CD4-positive, alpha-beta T cell treated with Interleukin-17A for 1 hour (primary cell): ENCODE measurements around the gene LMTK2.
"Not testable (repeated sequence)": the region's sequence is repeated elsewhere in the genome, so short reads cannot be mapped to it uniquely, and the experiment has no call there.

ENCODE experiments used
- DNase-seq: peaks from one replicate; pipeline ENCODE4 v3.0.0-alpha.2; 2020

Gene LMTK2

DNA sequence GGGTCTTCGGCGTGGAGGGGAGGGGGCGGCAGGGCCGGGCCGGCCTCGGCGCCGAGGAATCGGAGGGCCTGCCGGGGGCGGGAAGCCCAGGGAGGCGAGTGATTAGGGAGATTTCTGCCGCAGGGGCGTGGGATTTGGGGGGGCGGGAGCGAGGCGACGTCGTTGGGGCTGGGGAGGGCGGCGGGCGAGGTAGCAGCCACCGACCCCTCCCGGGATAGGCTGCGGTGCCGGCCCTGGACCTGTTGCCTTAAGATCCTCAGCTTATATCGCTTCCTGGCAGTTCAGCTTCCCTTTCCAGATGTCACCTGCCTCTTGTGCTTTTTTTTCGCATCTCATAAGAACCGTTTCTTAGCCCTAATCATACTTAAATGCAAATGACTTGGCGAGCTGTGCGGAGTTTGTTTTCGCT, 655 bp downstream of the LMTK2 start:
- no peak for DNase-seq

DNA sequence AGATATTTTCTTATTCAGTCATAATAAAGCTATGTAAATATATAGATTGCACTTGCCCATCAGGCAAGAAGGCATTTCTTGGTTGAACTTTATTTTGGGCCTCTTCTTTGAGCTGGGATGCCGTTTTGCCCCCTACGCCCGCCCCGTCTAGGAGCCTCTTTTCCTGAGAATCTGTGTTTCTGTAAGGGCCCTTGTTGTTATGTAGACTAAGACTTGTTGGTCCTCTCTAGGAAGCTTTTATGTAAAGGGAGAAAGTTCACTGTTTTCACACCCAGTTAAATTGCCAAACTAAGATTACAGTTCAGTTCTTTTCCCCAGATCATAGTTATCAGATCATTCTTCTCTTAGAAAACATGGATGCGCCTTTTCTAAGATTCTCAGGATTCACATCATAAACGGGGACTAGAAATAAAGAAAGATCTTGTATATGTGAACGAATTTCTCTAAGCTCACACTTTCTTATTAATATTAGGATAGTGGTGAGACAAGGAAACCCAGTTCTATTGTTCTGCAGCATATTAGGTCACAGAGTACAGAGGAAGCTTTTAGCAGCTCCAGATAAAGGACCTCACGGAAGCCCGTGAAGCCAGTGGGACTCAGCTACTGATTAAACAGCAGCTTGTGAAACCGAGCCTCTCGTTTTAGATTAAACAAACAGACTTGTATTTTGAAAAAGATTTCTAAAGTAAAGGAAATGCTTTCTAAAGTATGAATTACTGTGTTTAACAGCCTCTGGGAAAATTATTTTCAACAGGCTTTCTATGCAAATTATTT, 3.8 kb downstream of the LMTK2 start:
- DNase-seq: no peak

DNA sequence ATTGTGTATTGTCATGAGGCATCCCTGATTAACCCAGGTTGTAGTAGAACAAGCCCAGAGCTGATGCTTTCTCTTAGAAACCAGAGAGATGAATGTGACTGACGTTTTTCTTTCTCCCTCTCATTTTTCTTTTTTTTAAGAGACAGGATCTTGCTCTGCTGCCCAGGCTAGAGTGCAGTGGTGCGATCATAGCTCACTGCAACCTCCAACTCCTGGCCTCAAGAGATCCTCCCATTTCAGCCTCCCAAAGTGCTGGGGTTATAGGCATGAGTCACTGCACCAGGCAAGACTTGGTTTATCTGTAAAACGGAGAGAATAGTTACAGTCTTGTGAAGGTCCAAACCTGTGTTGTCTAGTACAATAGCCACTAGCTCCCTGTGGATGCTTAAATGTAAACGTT, 5.4 kb downstream of the LMTK2 start:
- no peak for DNase-seq

DNA sequence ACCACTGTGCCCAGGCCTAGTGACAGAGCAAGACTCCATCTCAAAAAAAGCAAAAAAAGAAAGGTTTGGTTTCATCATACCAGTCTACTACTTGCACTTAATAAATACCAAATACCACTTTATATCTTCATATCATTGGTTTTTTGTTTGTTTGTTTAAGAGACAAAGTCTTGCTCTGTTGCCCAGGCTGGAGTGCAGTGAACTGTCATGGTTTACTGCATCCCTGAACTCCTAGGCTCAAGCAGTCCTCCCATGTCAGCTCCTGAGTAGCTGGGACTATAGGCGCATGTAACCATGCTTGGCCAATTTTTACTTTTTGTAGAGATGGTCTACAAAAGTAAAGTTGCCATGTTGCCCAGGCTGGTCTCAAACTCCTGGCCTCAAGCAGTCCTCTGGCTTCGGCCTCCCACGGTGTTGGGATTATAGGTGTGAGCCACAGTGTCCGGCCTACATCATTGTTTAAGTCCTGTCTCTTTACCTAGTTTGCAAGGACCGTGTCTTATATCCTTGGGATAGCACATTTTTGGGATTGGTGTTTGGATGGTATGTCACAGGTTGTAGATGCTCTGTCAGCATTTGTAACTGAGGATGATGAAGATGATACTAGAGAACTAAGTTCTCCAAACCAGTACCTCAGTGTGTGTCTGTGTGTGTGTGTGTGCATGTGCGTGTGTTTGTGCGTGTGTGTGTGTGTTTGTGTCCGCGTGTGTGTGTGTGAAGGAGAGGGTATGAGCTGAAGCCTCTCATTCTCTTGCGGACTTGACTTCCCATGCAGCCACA, 9.3 kb downstream of the LMTK2 start:
- DNase-seq: no peak

DNA sequence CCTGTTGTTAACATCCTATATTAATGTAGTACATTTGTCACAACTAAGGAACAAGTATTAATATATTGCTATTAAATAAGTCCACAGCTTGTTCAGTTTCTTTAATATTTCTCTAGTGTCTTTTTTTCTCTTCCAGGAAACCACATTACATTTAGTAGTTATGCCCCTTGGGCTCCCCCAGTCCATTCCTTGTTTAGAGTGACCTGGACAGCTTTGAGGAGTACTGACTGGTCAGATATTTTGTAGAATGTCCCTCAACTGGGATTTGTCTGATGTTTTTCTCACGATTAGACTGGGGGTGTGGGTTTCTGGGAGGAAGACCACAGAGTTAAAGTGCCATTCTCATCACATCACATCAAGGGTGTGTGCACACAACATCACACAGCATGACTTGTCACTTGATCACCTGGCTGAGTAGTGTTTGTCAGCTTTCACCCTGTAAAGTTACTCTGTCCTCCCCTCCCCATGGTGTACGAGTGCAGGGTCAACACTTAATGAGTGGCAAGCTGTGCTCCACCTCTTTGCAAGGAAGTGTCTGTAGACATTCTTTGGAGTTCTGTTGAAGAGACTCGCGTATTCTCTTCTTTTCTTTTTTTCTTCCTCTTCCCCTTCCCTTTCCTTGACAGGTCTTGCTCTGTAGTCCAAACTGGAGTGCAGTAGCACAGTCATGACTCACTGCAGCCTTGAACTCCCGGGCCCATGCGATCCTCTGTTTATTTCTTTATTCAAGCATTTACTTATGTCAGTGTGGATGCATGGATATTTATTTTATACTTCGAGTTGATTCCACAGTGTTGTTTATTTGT, 10.2 kb downstream of the LMTK2 start:
- no peak for DNase-seq

DNA sequence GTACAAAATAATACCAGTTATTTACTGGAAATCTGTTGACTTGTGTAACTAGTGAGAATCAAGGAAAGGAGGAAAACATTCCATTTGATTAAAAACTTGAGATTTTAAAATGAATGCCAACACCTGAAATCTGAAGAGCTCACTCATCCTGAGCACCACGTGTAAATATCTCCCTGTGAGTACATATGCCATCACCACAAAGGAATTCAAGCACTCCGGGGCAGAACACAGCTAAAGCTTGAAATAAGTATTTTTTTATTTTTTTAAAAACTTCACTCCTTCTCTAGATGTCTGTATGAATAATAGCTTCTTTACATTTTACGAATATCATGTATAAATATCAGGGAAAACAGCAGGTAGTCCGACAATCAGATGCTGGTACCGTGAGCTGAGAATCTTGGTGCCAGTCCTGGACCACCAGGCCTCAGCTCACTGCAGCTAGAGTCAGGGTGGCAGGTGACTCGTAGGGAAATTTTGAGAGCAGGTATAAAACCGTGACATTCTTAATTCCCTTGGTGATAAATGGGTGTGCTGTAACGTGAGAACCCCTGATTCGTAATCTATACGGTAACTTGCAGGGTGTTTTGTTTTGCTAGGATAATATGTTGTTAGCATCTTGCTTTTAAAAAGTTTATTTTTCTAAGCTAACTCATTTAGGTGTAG, 12.7 kb downstream of the LMTK2 start:
- no peak for DNase-seq

DNA sequence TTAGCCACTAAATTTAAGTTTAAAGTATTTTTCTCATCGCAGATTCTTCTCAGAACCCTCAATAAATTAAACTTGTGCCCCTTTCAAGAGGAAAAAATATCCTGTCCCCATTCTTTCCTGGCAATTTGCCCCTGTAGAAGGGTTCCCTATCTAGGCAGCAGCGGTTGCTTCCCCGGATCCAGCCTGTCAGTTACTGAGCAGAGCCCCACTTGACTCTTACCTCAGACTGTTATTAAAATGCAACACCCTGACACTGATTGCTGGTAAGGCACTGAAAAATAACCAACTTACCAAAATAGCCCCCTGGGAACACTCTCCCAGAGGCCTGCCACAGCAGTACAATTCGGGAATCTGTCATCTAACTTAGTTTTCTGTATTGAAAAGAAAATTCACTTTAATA, 13.9 kb downstream of the LMTK2 start:
- no peak for DNase-seq

DNA sequence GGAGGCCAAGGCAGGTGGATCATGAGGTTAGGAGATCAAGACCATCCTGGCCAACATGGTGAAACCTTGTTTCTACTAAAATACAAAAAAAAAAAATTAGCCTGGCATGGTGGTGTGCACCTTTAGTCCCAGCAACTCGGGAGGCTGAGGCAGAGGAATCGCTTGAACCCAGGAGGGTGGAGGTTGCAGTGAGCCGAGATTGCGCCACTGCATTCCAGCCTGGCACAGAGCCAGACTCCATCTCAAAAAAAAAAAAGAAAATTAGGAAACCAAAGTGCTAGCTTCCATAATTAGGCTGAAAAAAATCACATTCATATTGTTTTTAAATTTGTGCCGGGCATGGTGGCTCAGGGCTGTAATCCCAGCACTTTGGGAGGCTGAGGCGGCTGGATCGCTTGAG, 14.7 kb downstream of the LMTK2 start:
- not testable (repeated sequence) for DNase-seq

DNA sequence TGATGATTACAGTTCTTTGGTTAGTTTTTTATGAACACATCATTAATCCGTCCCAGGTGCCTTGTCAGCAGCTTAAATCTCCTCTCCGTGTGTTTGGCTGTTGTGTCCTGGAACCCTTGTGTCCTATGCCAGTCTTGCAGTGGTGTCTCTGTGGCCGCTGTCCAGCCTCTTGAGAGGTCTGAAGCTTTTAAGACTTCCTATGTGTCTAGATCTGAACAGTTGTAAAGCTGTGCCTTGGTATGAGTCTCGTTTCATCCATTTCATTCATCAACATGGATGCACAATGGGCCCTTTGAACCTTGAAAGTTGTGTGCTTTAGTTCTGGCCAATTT, 16.7 kb downstream of the LMTK2 start:
- no peak for DNase-seq

DNA sequence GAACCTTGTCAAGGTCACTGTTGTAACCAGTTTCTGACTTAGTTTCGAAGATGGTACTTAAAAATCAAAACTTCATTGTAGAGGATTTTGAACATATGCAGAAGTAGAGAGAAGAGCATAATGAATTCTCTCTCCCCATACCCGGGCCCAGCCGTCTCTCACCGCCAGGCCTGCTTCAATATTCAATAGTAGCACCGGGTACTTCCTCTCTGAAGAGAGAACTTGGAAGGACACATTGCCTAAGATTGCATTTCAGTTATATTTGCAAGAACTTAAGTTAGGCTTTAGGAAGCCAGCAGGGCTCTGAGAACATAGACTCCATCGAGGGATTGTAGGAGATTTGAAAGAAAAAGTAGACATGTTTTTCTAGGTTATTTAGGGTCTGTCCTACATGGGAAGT, 19.1 kb downstream of the LMTK2 start:
- no peak for DNase-seq

DNA sequence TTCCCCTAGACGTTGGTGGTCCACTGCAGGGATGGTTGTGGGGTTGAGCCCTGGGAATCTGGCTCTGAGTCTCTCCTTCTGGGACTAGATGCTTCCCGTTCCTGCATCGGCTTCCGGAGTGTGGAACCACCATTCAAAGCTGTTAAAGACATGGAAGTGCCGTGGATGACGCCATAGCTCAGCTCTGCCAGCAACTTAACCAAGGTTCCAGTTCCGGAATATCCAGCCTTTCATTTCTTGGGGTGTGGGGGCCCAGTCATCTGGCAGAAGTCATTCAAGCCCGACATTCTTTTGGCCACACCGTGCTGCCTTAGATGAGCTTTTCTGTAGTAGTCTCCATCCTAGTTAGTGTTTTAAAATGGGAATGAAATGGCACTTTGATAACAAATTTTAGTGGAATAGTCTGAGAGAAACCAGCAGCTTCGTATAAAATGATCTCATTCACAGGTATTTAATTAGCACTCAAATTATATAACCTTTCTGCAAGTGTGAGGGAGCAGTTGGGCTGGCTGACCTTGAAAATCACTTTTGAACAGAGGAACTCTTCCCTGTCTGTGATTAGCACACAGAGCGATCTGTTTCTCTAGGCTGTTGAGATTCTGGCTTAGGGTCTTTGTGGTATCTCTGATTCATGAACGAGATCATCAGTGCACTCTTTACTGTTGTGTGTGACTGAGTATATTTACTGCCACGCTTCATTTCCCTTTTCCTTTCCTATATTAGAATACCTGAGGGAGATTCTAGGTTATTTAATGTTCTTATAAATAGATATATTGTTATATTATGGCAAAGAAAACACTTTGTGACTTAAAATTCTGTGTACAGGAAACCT, 19.9 kb downstream of the LMTK2 start:
- no peak for DNase-seq

DNA sequence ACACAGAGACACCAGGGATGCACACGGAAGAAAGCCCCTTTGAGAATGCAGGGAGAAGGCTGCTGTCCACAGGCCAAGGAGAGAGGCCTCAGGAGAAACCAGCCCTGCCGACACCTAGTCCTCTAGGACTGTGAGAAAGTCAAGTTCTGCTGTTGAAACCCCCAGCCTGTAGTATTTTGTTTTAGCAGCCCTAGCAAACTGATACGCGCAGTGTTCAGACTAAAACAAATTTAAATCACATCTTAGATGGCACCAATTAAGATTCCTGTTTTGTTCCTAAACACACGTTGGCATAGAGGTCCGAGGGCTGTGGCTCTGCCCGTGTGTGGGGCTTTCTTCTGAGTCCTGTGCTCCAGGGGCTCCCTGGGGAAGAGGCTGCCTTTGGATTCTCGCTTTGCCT, 21.7 kb downstream of the LMTK2 start:
- DNase-seq: no peak

DNA sequence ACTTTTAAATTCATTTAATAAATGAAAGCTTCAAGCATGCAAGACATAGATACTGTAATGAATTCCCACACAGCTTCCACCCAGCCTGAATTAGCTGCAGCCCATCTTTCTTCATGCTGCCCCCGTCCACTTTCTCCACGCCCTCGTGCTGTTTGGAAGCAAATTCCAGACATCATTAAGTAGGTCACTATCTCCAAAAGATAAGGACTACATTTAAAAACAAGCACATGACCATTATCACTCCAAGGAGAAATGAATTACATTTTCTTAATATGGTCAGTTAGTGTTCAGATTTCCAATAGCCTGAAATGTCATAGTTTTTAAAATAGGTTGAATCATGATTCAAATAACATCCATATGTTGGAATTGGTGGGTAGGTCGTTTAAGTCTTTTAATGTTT, 24.3 kb downstream of the LMTK2 start:
- no peak for DNase-seq

DNA sequence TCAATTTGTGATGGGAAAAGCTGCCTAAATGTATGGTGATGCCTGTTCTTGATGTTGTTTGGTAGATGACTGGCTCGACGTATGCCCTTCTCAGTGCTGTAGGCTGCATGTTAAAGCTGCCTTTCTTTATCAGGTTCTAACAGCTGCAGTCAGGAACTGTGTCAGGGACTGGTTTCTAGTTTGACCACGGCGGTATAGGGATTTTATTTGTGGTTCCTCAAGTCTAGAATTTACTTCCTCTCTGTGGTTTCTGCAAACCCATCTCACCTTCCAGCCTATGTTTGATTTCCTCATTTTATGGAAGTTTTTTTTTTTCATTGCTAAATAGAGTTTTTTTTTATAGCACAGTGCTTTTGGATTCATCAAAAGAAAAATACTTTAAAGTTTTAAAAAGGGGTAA, 26.5 kb downstream of the LMTK2 start:
- DNase-seq: peak; percentile 49

DNA sequence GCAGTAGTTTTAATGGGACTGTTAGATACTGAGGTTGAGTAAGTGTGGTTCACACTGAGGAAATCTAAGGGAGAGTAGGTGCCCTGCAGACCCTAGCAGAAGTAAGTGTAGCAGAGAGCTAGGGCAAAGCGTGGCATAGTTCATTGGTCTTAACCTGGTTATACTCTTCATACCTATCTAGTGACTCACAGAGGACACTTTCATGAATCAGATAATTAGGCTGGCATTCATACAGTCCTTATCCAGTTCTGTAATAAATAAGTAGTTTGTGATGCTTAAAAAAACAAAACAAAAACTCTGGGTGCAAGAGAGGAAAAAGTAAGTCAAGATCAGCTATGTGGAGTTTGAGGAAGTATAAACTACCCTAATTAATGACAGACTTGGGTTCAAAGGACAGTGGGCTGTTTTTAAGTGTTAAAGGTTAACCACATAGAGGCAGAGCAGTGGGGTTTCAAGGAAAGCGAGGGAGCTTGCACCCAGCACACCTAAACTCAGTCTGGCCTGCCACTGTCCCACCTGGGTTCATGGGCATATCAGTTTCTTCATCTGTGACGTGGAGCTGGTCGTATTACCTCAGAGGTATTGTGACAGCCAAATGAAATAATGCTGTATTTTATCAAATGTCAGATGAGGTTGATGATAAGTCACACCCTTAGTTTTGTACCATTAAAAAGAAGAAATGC, 27.1 kb downstream of the LMTK2 start:
- no peak for DNase-seq

DNA sequence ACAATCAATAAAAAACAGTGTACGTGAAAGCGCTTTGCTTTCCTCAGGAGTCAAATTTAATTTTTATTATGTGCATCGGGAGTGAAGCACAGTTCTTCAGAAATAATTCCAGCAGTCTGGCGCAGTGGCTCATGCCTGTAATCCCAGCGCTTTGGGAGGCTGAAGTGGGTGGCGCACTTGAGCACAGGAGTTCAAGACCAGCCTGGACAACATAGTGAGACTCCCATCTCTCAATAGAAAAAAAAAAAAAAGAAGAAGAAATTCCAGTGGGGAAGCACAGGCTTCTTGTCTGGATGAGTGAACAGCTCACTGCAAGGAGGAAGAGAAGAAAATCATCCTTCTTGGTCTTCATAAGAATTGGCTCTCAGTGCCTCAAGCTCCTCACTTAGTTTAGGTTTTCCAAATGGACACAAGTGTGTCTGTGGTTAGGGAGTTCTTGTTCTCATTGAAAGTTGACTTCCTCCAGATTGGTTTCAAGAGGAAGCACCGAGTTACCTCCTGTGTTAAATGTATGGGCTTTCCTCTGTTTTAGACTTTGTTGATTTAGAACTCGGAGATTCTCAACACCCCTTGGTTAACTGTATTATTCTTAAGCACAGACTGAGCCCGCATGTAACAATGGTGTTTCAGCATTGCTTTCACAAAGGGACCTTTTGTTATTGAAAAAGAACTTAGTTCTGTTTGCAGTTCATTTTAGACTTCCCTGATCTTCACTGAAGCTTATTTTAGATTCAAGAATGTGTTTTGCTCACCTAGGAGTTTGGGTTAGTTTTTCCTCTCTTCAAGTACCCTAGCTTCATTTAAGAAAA, 28.0 kb downstream of the LMTK2 start:
- no peak for DNase-seq

DNA sequence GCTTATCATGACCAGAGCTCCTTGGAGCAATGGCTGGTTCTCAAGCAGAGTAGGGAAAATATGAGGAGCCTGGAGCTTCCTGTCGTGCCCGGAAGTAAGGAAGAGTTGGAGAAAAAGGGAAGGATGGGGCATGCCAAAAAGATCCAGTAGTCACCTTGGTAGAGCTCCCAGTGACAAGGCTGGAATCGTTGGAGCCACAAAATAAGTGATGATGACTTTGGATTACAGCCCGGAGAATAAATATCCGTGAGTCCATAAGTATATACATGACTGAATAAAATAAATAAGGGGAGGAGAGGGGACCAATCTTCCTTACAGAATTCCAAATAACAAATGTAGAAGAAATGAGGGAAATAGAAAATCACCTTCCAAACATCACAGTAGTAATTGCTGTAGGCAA, 29.3 kb downstream of the LMTK2 start:
- DNase-seq: no peak

DNA sequence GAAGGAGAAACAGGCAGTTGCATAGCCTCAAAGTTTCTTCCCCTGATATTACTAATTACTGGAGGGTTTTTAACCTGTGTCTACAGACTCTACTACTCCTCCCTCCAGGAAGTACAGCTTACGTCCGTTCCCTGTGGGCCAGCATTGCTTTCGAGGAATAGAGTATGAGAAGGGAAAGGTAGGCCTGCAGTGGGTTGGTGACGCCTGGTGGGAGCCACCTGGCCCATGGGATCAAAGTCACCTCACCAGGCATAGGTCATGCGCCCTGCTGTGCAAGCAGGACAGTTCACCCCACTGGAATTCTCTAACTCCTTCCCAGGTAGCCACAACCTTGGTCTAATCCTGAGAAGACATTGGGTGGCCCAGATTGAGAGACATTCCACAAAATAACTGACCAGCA, 29.8 kb downstream of the LMTK2 start:
- DNase-seq: no peak

DNA sequence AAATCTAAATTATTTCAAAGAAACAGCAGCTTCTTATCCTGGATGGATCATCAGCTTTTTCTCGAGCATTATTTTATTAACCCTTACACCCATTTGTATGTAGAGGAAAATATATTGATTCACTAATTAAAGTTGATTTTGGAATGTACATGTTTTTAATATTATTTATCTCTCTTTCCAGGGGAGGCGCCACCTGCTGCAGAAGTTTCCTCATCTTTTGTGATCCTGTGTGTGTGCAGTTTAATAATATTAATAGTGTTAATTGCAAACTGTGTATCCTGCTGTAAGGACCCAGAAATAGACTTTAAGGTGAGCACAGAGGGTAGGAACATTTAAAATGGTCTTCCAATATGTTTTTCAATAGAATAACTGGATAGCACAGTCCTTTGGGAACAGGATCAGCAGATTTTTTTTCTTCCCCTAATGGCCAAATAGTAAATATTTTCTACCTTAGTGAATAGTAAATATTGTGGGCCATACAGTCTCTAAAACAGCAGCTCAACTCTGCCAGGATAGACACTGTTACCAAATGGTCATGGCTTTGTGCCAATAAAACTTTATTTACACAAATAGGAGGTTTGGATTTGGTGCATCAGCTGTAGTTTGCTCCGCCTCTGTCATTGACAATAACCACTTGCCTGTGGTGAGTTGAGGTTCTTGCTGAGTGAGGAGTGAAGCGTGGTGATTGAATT, 30.6 kb downstream of the LMTK2 start:
- no peak for DNase-seq

DNA sequence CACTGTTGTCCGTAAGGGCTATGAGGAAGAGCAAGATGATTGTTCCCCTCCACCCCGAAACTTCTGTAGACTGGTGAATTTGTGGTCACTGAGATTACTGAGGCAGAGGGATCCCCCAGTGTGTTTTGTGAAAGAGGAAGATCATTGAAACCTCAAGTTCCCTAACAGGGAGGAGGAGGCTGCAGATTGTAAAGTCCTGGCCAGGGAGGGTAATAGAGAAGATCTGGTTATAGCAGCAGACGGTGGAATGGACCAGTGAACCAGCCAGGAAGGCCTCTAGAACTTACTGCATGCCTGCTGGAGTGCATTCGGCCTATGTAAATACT, 31.1 kb downstream of the LMTK2 start:
- DNase-seq: peak; percentile 24
